ENCODE results near the gene ANGPTL7.

The ANGPTL7 gene

DNA sequence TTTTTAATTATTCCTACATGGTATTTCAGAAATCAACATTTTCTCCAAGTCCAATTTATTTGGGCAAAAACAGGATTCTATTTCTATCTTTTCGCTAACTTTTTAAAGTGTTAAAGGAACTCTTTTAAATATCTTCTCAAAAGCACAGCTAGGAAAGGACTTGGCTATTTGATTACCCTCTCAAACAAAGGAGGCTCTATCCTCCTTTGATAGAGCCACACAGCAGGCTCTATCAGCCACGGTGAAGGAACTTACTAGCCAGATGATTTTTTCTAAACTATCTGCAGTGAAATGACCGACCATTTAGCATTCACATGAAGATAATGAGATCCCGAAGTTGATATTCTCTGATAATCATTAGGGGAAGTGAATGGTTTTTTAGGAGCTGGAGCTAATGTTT lies 9.1 kb downstream of the ANGPTL7 start:
- DNase-seq (ENCODE audit: extremely low read depth, insufficient read length) = no peak
- no peak overlapping the region for H3K4me3 ChIP-seq (replicated peaks; ENCODE audit: low read depth, low read length)
- no peaks in the 10 kb centered on the region for H3K27me3 ChIP-seq (replicated peaks; ENCODE audit: control insufficient read depth, insufficient read depth, low read length)
- peaks cover 20% of the 10 kb centered on the region for H3K36me3 ChIP-seq (ENCODE audit: control insufficient read depth, insufficient read depth, low read length)
- TF ChIP-seq, protein P1, sequence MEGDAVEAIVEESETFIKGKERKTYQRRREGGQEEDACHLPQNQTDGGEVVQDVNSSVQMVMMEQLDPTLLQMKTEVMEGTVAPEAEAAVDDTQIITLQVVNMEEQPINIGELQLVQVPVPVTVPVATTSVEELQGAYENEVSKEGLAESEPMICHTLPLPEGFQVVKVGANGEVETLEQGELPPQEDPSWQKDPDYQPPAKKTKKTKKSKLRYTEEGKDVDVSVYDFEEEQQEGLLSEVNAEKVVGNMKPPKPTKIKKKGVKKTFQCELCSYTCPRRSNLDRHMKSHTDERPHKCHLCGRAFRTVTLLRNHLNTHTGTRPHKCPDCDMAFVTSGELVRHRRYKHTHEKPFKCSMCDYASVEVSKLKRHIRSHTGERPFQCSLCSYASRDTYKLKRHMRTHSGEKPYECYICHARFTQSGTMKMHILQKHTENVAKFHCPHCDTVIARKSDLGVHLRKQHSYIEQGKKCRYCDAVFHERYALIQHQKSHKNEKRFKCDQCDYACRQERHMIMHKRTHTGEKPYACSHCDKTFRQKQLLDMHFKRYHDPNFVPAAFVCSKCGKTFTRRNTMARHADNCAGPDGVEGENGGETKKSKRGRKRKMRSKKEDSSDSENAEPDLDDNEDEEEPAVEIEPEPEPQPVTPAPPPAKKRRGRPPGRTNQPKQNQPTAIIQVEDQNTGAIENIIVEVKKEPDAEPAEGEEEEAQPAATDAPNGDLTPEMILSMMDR (IDR thresholded peaks at IDR 0.05; ENCODE audit: insufficient read depth, low read length, poor library complexity, severe bottlenecking) = no peak

DNA sequence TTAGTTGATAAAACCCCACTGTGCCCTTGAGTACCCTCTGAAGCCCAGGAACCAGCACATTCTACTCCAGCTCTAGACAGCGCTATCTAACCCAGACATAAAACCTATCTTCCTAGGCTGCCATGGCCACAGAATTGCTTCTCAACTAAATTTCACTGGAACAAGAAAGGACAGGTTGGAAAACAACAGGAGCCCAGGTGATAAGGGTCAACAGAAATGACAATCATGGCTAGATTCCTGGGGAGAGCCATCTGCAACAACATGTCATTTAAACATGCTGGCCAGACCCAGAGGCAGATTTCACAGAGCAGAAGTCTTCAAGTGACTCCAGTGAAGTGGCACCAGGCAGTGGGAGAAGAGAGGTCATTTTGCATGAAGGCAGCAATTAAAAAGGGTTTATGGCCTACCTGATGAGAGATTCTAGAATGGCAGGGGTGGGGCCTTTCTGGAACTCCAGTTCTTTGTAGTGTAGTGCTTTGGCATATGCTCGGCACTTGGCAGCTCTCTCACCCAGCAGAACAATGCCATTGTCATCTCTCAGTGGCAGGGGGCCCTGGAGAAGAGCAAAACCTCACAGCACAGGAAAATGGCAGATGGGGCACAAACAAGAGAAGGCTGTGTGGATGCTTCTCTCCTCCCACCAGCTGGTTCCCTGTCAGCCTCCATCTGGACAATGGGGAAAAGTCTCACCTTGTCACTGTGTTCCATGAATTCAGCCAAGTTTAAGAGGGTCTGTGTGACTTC lies 9.9 kb downstream of the ANGPTL7 start:
- Histone ChIP-seq H3K27me3 (replicated peaks; ENCODE audit: control insufficient read depth, insufficient read depth, low read length) (no peaks in the 10 kb centered on the region), H3K36me3 (ENCODE audit: control insufficient read depth, insufficient read depth, low read length) (peaks cover 19% of the 10 kb centered on the region), H3K4me3 (replicated peaks; ENCODE audit: low read depth, low read length) (no peak overlapping the region)
- TF ChIP-seq, protein P1 (IDR thresholded peaks at IDR 0.05; ENCODE audit: insufficient read depth, low read length, poor library complexity, severe bottlenecking) = no peak
- DNase-seq (ENCODE audit: extremely low read depth, insufficient read length) = no peak

DNA sequence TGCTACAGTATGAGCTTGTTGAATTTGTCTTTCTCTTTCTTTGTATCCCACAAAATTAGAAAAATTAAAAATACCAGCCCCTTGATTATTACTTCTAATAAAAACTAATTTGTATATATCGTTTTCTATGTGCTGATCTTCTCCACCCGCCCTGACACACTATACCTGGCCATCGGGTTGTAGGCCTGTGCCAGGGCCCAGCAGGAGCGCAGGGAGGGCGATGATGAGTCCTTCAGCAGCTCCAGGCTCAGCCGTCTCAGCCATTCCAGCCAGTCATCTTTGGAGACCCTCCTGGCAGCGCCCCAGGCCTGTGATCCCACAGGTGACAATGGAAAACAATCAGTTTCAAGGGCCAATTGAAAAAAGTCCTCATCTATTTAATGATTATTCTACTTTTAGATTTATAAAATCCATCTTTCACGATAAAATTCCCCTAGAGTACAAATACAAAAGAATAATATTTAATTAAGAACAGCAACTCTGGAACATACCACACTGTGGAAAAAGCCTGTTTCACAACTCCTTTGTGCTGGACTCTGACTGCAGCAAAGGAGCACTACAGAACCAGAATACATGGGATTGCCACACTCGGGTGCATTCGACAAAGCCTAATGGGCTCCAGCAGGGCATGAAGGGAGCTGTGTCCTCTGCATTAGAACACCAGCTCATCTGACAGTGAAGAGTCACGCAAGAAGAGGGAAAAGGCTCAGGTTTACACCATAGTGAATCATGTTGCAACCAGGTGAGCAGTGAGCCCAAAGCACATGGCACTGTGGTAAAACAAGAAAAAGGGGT lies 15.4 kb downstream of the ANGPTL7 start:
- TF ChIP-seq, protein P1 (IDR thresholded peaks at IDR 0.05; ENCODE audit: insufficient read depth, low read length, poor library complexity, severe bottlenecking) = no peak
- Histone ChIP-seq H3K36me3 (ENCODE audit: control insufficient read depth, insufficient read depth, low read length) (peaks cover 17% of the 10 kb centered on the region), H3K27me3 (replicated peaks; ENCODE audit: control insufficient read depth, insufficient read depth, low read length) (no peaks in the 10 kb centered on the region), H3K4me3 (replicated peaks; ENCODE audit: low read depth, low read length) (no peak overlapping the region)
- no peak for DNase-seq (ENCODE audit: extremely low read depth, insufficient read length)

DNA sequence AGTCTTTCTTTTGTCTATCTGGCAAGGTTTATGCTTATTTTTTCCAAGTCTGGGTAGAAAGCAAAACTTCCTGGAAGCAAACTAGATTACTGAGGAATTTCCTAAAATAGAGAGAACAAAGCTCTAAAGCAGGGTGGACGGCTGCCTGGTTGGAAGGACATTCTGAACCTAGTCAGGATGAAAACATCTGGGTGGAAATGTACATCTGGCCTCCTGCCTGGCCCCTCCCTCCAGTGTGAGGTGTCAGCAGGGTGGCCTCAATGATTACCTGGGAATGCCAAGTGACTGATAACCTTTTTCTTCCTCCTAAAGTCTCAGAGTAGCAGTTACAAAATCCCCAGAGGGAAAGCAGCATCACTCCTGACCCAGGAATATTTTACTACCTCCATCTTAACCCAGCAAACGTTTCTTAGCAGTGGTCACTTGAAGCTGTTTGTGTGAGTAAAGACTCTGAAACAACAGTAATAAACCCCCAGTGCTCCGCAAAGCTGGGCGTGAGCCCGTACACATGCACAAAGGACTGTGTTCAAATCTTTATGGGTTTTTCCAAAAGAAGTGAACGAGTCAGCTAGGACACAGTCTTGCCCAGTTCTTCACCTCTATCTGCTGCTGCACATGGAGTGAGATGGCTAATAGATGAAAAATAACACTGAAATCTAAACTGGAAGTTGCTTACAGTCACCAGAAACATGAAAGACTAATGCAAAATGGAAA lies 18.9 kb downstream of the ANGPTL7 start:
- no peak overlapping the region for H3K4me3 ChIP-seq (replicated peaks; ENCODE audit: low read depth, low read length)

DNA sequence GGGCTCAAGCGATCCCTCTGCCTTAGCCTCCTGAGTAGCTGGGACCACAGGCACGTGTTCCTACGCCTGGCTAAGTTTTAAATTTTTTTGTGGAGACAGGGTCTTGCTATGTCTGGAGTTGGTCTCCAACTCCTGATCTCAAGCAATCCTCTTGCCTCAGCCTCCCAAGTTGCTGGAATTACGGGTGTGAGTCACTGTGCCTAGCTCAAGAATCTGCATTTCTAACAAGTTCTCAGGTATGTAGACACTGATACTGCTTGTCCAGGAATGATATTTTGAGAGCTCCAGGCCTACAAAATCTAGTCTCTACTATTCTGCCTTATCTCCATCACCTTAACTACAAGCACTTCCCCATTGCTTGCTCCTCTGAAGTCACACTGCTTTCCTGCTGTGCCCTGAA lies 22.3 kb downstream of the ANGPTL7 start:
- DNase-seq (ENCODE audit: extremely low read depth, insufficient read length) = no peak
- H3K4me3 ChIP-seq (replicated peaks; ENCODE audit: low read depth, low read length) = no peak overlapping the region
- TF ChIP-seq, protein P1 (IDR thresholded peaks at IDR 0.05; ENCODE audit: insufficient read depth, low read length, poor library complexity, severe bottlenecking) = no peak
- H3K27me3 ChIP-seq (replicated peaks; ENCODE audit: control insufficient read depth, insufficient read depth, low read length) = no peaks in the 10 kb centered on the region
- peaks cover 20% of the 10 kb centered on the region for H3K36me3 ChIP-seq (ENCODE audit: control insufficient read depth, insufficient read depth, low read length)

More for the DNA sequence above, 18.9 kb downstream of the ANGPTL7 start:
- no peak for DNase-seq (ENCODE audit: extremely low read depth, insufficient read length)
- Histone ChIP-seq H3K36me3 (ENCODE audit: control insufficient read depth, insufficient read depth, low read length) (peaks cover 27% of the 10 kb centered on the region), H3K27me3 (replicated peaks; ENCODE audit: control insufficient read depth, insufficient read depth, low read length) (no peaks in the 10 kb centered on the region)
- TF ChIP-seq, protein P1 (IDR thresholded peaks at IDR 0.05; ENCODE audit: insufficient read depth, low read length, poor library complexity, severe bottlenecking) = no peak
